ENCODE data around the gene PLAAT4. TPM values are rescaled to one million over a fixed set of nuclear protein-coding genes. Genes with fewer than 3 reads are reported as not detected.

Gene PLAAT4
- total and polyA plus RNA-seq, 7 donors: 4.3 to 12.2 (median 8.5) TPM

DNA sequence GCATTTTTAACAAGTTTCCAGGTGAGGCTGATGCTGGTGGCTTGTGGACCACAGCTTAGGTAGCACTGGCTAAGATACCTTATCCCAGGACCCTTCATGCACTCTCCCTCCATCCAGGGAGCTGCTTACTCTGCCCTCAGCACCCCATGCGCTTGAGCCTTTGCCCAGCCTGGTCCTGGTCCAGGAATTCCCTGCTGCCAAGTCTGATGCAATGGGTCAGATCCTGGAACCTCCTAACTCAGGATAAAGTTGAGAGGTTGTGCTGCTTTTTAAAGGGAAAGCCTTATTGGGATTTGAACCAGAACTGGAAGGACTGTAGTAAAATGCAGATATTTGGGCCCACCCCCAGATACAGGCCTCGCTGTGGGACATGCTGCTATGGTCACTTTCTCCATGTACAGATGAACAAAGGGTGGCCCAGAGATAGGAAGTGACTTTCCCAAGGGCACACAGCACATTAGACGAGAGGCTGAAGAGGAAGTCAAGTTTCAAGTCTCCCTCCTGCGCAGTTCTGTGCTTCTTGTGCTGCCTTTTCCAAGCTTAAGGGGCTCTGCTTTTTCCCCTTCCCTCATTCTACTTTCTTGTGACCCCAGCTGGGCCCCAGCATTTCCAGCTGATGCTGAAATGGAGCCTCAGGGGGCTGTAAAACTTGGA lies 31.5 kb upstream of the PLAAT4 start:
- WGBS, 3 donors: 58 to 60% (median 58%) methylated on average over 4 of the region's 4 CpGs
- ATAC-seq (peak in 3 of 4 donors; percentile 32 to 64 (median 61)), DNase-seq (peak in 1 of 2 donors; percentile 63)
- no peak overlapping the region for H3K4me3 ChIP-seq
- H3K27me3 ChIP-seq (ENCODE audit: insufficient read depth in 3 of 3, low read length in 2 of 3): no peaks in the 10 kb centered on the region
- H3K9me3 ChIP-seq: peaks cover 6% of the 10 kb centered on the region
- no peak overlapping the region for H3K27ac ChIP-seq
- peaks cover 10% of the 10 kb centered on the region for H3K4me1 ChIP-seq
- intact Hi-C loops (cut with DNase I): no loop called here
- TF ChIP-seq CTCF (IDR thresholded peaks at IDR 0.05): no peak
- no peaks in the 10 kb centered on the region for H3K36me3 ChIP-seq (ENCODE audit: insufficient read depth in 1 of 2, low read depth in 1 of 2)

- Histone ChIP-seq H3K27ac (no peak within 1 kb of the TSS), H3K36me3 (ENCODE audit: insufficient read depth in 1 of 2, low read depth in 1 of 2) (no peaks in the 10 kb centered on the region), H3K4me3 (no peak within 1 kb of the TSS), H3K4me1 (peaks cover 16% of the 10 kb centered on the region), H3K9me3 (no peaks in the 10 kb centered on the region), H3K27me3 (ENCODE audit: insufficient read depth in 3 of 3, low read length in 2 of 3) (no peaks in the 10 kb centered on the region)
- ATAC-seq: no peak
- TF ChIP-seq CTCF (IDR thresholded peaks at IDR 0.05): no peak
- intact Hi-C loops (cut with DNase I): no loop called here
- DNase-seq: no peak
- WGBS, 3 donors: 76 to 81% (median 79%) methylated on average over 15 of the region's 15 CpGs
These were observed 30.6 kb upstream of the PLAAT4 start, which contains the start of gene LGALS12 for GRCh38 chr11:63505857-63506528. Gene LGALS12, plus strand, starts transcription at chr11:63506084. Its CDS starts 375 bp downstream, at chr11:63506459.

GRCh38 chr11:63506876-63507275 lies 29.7 kb upstream of the PLAAT4 start:
- DNase-seq (no peak), ATAC-seq (no peak)
- Histone ChIP-seq H3K27me3 (ENCODE audit: insufficient read depth in 3 of 3, low read length in 2 of 3) (no peaks in the 10 kb centered on the region), H3K4me1 (peaks cover 18% of the 10 kb centered on the region), H3K36me3 (ENCODE audit: insufficient read depth in 1 of 2, low read depth in 1 of 2) (no peaks in the 10 kb centered on the region), H3K9me3 (no peaks in the 10 kb centered on the region), H3K27ac (no peak overlapping the region), H3K4me3 (no peak overlapping the region)
- 93 to 100% (median 96%) methylated on average over 2 of the region's 2 CpGs for WGBS, 3 donors
- intact Hi-C loops (cut with DNase I): no loop called here
- TF ChIP-seq CTCF (IDR thresholded peaks at IDR 0.05): no peak

GRCh38 chr11:63507511-63507910 lies 29.1 kb upstream of the PLAAT4 start:
- H3K9me3 ChIP-seq: no peaks in the 10 kb centered on the region
- DNase-seq (no peak), ATAC-seq (no peak)
- intact Hi-C loops (cut with DNase I): no loop called here
- H3K36me3 ChIP-seq (ENCODE audit: insufficient read depth in 1 of 2, low read depth in 1 of 2): no peaks in the 10 kb centered on the region
- H3K4me1 ChIP-seq: peaks cover 22% of the 10 kb centered on the region
- H3K27ac ChIP-seq: no peak overlapping the region
- H3K27me3 ChIP-seq (ENCODE audit: insufficient read depth in 3 of 3, low read length in 2 of 3): no peaks in the 10 kb centered on the region
- no peak overlapping the region for H3K4me3 ChIP-seq
- TF ChIP-seq CTCF (IDR thresholded peaks at IDR 0.05): no peak
- 81 to 82% (median 82%) methylated on average over 2 of the region's 2 CpGs for WGBS, 3 donors

All from psoas muscle (tissue), 8 donors.